Naive thymus-derived CD8-positive, alpha-beta T cell (primary cell): Measurements from ENCODE around the gene NPC2. TPM values are rescaled to one million over a fixed set of nuclear protein-coding genes. Genes with fewer than 3 reads are reported as not detected.

Experiments
- ATAC-seq, 2 donors: fragments of 150-1000 bp; cut with Tn5 transposase in 1 of 2; sonication (Bioruptor Pico), chemical (Tn5 transposase) in 1 of 2; 1 replicate in 1 of 2; 2 replicates in 1 of 2; pipeline ENCODE4 v1.10.0; 2021; ENCODE audit warnings: mild to moderate bottlenecking in 2 of 2, moderate library complexity in 2 of 2
- POLR2A ChIA-PET: fragments of 350-600 bp; sonication (Branson Sonifier 250); formaldehyde crosslinking; loops from one replicate; lab custom pipeline; 2021; ENCODE audit warnings: antibody characterized with exemption; lab: Charles Lee
- DNase-seq, 10 donors: peaks; one replicate each; pipeline versions ENCODE4 v3.0.0 to v3.0.0-alpha.2; 2020 to 2022
- H3K27ac Mint-ChIP-seq, 10 donors: one replicate each; pipeline ENCODE4 v1.8.0; 2020 to 2022; ENCODE audit warnings: mild to moderate bottlenecking in 10 of 10, mixed read lengths in 10 of 10, moderate library complexity in 4 of 10, inconsistent platforms in 1 of 10
- H3K27me3 Mint-ChIP-seq, 5 donors: one replicate each; pipeline ENCODE4 v1.8.0; 2021 to 2022; ENCODE audit warnings: mixed read lengths in 5 of 5
- H3K36me3 Mint-ChIP-seq, 3 donors: one replicate each; pipeline ENCODE4 v1.8.0; 2020 to 2022; ENCODE audit warnings: mixed read lengths in 3 of 3, mild to moderate bottlenecking in 2 of 3, inconsistent platforms in 1 of 3
- H3K4me1 Mint-ChIP-seq, 4 donors: one replicate each; pipeline ENCODE4 v1.8.0; 2021 to 2022; ENCODE audit warnings: mixed read lengths in 4 of 4
- H3K4me3 Mint-ChIP-seq, 10 donors: one replicate each; pipeline ENCODE4 v1.8.0; 2020 to 2022; ENCODE audit warnings: mild to moderate bottlenecking in 10 of 10, mixed read lengths in 10 of 10, moderate library complexity in 6 of 10, inconsistent platforms in 1 of 10
- H3K9me3 Mint-ChIP-seq, 9 donors: one replicate each; pipeline ENCODE4 v1.8.0; 2020 to 2022; ENCODE audit warnings: mixed read lengths in 9 of 9, mild to moderate bottlenecking in 3 of 9, inconsistent platforms in 1 of 9, moderate library complexity in 1 of 9
- polyA plus RNA-seq, 3 donors: library from polyadenylated mRNA; unstranded; fragments of 300-500 nt; fragmentation: Illumina TruSeq; gene quantifications; one replicate each; pipeline ENCODE4 v1.2.3, GENCODE V29; 2021
- total RNA-seq, 8 experiments: library from RNA in 2 of 8; stranded (reverse) in 2 of 8; gene quantifications; one replicate each; pipeline ENCODE4 v1.2.3 and lab custom pipeline; 2021 to 2026

Gene NPC2
- total and polyA plus RNA-seq, 5 experiments from 2014 or later, result 40.9 to 65.2 (median 53.8) TPM

DNA sequence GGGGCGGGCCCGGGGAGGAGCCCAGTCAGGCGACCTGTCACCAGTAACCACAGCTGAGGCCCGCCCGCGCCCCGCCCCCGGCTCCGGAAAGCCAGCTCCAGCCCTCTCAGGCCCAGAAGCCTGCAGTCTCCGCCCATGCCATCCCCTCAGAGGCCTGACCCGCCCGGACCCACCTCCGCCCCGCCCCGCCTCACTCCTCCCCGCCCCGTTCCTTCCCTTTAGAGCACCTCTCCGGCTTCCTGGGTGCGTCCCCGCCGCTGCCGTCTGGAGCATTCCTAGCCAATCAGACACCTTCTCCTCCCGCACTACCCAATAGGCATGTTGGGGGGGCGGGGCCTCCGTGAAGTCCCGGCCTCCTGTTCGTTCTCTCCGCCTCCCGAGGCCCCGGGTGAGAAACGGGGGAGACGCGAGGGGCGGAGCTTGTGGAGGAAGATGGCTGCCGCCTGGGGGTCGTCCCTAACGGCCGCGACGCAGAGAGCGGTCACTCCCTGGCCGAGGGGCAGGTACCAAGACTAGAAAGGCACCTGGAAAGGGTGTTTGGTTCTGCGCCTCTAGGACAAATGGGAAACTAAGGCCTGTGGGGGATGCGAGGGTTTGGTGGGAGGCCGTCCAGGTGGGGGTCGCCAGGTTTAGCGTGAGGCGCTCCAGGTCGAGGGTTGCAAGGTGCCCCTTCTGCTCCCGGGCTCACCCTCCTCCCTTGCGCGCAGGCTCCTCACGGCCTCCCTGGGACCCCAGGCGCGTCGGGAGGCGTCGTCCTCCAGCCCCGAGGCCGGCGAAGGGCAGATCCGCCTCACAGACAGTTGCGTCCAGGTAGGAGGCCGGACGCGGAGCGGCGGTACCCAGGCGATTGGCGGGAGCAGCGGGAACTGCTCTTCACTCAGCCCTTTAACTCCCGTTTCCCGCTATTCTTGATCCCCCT is 497 bp upstream of the NPC2 start, which contains the start of gene ISCA2:
ISCA2 (plus strand) TSS at position 423 of the 919 bp plus-strand sequence; CDS start at position 433, 10 bp downstream.
- no peaks in the 10 kb centered on the region for H3K9me3 Mint-ChIP-seq
- DNase-seq (peak; percentile 93 to 99 (median 99)), ATAC-seq (peak; percentile 92 to 93)
- no peaks in the 10 kb centered on the region for H3K27me3 Mint-ChIP-seq
- POLR2A ChIA-PET, result interaction anchor here (0.9 to 1.3 kb wide), 5 partner anchors 8 to 270 kb away, joined by 3 to 4 read pairs (median 3); no protein-coding TSS in a partner anchor
- H3K27ac Mint-ChIP-seq, result peak within 1 kb of the TSS in 7 of 10 donors; percentile 85 to 96 (median 95)
- peaks cover 10 to 48% (median 29%) of the 10 kb centered on the region in 4 donors for H3K4me1 Mint-ChIP-seq
- H3K4me3 Mint-ChIP-seq, result no peak within 1 kb of the TSS
- peaks cover 0 to 12% (median 0%) of the 10 kb centered on the region in 3 donors for H3K36me3 Mint-ChIP-seq

DNA sequence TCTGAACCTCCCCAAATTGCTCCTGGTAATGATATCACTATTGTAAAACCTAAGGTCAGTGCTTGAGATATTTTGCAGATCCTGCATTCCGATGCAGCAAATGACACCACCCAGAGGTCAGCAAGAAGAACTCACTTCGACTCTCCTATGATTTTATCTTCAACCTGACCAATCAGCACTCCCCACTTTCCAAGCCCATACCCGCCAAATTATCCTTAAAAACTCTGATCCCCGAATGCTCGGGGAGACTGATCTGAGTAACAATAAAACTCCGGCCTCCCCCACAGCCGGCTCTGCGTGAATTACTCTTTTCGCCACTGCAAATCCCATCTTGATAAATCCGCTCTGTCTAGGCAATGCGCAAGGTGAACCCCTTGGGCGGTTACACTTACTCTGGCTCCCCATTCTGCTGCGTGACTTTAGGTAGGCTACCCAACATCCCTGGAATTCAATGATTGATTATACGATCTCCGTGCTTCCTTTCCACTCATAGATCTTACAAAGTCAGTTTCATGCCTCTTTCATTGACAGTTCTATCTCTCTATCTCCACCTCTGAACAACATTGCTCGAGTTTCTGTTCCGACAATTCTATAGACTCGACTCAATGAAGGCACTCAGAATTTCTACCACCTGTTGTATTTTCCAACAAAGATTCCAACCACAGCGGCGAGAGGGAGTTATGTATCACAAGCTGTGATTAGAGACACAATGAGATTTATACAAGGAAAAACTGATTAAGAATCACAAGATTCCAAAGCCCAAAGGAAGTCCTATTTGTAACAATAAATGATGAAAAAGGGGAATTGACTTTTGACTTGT is 939 bp downstream of the NPC2 start:
- Mint-ChIP-seq H3K4me3 (no peak overlapping the region), H3K27me3 (no peaks in the 10 kb centered on the region), H3K9me3 (no peaks in the 10 kb centered on the region), H3K36me3 (peaks cover 0 to 8% (median 0%) of the 10 kb centered on the region in 3 donors), H3K4me1 (peaks cover 10 to 50% (median 28%) of the 10 kb centered on the region in 4 donors), H3K27ac (no peak overlapping the region)
- DNase-seq (peak in 3 of 10 donors; percentile 12 to 26 (median 19)), ATAC-seq (no peak)
- POLR2A ChIA-PET, result interaction anchor here (0.9 to 1.3 kb wide), 3 partner anchors 18 to 271 kb away, joined by 3 to 4 read pairs (median 3); no protein-coding TSS in a partner anchor

DNA sequence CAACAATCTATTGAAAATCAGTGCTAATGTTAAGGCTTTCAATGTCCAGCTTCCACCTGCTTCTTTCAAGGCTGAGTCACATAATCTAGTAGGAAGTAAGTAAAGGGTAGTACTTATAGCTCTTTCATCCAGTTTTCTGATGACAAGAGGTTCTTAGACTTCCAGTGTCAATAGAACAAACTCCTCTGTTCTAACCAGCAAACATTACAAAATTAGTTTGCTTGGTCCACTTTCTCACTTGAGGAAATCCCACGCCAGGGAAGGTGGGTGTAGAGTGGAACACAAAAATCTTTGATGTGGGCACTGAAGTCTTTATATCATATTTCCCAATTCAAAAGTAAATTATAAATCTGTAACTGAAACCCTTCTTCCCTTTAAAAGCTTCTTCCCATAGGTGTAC is 2.6 kb downstream of the NPC2 start:
- H3K27ac Mint-ChIP-seq, result no peak overlapping the region
- no peak for ATAC-seq

DNA sequence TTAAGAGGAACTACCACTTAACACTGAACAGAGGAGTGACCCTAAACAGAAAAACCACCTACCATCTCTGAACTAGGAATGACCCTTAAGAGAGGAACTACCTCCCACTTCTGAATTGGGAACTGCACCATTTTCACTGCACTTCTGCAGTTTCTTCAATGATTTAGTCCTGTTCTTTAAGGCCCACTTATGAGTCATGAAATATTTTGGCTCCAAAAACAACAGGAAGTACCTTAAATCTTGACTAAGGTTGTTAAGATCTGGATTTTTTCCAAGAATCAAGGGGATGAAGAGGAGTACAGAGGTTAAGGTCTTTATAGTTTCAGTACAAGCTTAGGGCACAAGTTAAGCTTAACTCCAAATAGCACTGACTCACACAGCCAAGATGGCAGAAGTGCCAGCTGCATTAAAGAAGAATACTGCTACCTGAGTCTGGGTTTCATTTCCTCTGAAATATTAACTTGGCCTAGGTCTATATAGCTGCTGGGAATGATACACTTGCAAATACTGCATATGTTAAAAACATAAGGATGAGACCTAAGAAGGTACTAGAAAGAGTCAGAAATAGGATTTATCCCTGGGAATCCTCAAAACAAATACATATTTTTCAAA is 4.2 kb downstream of the NPC2 start:
- H3K27ac Mint-ChIP-seq, result no peak overlapping the region
- H3K9me3 Mint-ChIP-seq, result no peaks in the 10 kb centered on the region
- no peak for DNase-seq
- no peaks in the 10 kb centered on the region for H3K27me3 Mint-ChIP-seq
- peaks cover 0 to 17% (median 7%) of the 10 kb centered on the region in 3 donors for H3K36me3 Mint-ChIP-seq
- H3K4me3 Mint-ChIP-seq, result no peak overlapping the region
- POLR2A ChIA-PET, result no interaction called here
- ATAC-seq, result no peak
- peaks cover 2 to 25% (median 8%) of the 10 kb centered on the region in 4 donors for H3K4me1 Mint-ChIP-seq

More for the DNA sequence above, 2.6 kb downstream of the NPC2 start:
- Mint-ChIP-seq H3K27me3 (no peaks in the 10 kb centered on the region), H3K36me3 (peaks cover 0 to 8% (median under 1%) of the 10 kb centered on the region in 3 donors), H3K4me1 (peaks cover 10 to 41% (median 24%) of the 10 kb centered on the region in 4 donors), H3K9me3 (no peaks in the 10 kb centered on the region), H3K4me3 (no peak overlapping the region)
- POLR2A ChIA-PET, result no interaction called here
- DNase-seq, result no peak

DNA sequence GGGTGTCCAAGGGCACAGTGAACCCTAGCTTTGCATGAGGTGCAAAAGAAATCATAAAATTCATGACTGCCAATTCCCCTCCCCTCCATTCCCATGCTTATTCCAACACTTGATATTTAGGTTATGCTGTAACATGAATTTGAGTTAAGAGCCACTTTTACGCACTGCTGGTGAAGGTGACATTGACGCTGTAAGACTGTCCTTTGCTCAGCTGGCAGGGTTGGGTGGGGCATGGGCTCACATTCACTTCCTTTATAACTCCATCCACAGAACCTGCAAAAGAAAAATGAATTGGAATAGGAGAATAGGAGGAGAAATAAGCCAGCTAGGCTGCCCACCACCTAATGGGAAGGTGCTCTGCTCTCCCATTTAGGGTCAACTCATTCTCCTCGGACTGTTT is 6.9 kb downstream of the NPC2 start:
- Mint-ChIP-seq H3K4me1 (peaks cover 0 to 22% (median 6%) of the 10 kb centered on the region in 4 donors), H3K4me3 (no peak overlapping the region), H3K27ac (no peak overlapping the region), H3K36me3 (peaks cover 0 to 42% (median 17%) of the 10 kb centered on the region in 3 donors), H3K9me3 (no peaks in the 10 kb centered on the region), H3K27me3 (no peaks in the 10 kb centered on the region)
- no peak for ATAC-seq
- no peak for DNase-seq
- POLR2A ChIA-PET, result no interaction called here

DNA sequence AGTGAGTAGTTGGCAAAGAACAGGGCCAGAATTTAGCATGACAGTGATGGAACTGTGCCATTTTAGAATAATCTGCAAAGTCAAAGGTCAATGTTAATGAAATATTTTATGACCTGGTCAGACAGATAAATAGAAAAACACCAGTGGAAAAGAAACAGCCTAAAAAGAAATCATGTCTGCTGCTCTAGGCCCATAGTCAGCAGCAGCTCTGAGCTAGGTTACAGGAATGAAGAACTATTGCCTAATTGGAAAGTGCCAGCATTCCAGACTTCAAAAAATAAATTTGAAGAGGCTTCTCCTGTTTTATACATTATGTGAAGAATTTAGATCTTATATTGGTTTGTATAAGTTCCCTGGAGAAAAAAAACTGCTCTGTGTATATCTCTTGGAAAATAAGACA is 9.8 kb downstream of the NPC2 start:
- Mint-ChIP-seq H3K27ac (no peak overlapping the region), H3K27me3 (no peaks in the 10 kb centered on the region), H3K9me3 (no peaks in the 10 kb centered on the region), H3K4me1 (peaks cover 0 to 4% (median 0%) of the 10 kb centered on the region in 4 donors), H3K4me3 (no peak overlapping the region), H3K36me3 (peaks cover 0 to 64% (median 30%) of the 10 kb centered on the region in 3 donors)
- DNase-seq (no peak), ATAC-seq (no peak)
- POLR2A ChIA-PET, result no interaction called here

DNA sequence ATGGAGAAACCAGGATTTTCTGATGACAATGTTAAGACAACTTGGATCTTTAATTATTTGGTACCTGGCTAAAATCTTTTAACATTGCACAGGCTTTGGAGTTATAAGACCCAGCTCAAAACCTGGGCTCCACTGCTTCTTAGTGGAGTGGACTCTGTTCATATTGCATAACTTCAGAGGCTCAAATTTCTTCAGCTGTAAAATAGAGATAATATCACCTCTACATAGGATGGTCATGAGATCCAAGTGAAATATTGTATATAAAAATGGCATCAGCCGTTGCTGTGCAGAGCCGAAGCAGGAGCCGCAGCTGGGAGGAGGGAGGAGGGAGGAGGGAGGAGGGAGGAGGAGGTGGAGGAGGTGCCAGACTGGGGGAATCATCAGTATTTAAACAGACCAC is 10.5 kb downstream of the NPC2 start:
- Mint-ChIP-seq H3K27ac (no peak overlapping the region), H3K36me3 (peaks cover 0 to 70% (median 32%) of the 10 kb centered on the region in 3 donors), H3K9me3 (no peaks in the 10 kb centered on the region), H3K27me3 (no peaks in the 10 kb centered on the region), H3K4me1 (no peaks in the 10 kb centered on the region), H3K4me3 (no peak overlapping the region)
- POLR2A ChIA-PET, result no interaction called here
- no peak for ATAC-seq
- no peak for DNase-seq

DNA sequence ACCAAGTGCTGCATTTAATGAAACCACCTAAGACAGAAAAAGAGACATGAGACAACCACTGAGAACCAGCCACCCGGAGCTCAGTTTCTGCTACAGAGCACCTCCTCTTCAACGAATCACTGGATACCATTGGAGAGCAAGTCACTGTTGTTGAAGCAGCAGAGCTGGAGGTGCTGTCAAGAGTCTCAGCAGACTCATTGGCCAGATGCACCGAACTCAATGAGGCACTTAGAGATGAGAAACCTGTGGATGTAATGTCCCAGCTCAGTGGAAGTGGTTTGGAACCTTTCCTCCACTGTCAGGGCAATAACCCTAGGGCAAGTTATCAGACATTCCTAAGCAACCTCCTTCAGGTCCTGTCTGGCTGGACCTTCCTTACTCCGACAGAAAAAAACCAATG is 13.1 kb downstream of the NPC2 start:
- no peak for DNase-seq
- peaks cover 0 to 74% (median 29%) of the 10 kb centered on the region in 3 donors for H3K36me3 Mint-ChIP-seq
- H3K4me1 Mint-ChIP-seq, result no peaks in the 10 kb centered on the region
- no peaks in the 10 kb centered on the region for H3K9me3 Mint-ChIP-seq
- no peaks in the 10 kb centered on the region for H3K27me3 Mint-ChIP-seq
- H3K27ac Mint-ChIP-seq, result no peak overlapping the region
- POLR2A ChIA-PET, result no interaction called here
- no peak overlapping the region for H3K4me3 Mint-ChIP-seq
- ATAC-seq, result no peak

DNA sequence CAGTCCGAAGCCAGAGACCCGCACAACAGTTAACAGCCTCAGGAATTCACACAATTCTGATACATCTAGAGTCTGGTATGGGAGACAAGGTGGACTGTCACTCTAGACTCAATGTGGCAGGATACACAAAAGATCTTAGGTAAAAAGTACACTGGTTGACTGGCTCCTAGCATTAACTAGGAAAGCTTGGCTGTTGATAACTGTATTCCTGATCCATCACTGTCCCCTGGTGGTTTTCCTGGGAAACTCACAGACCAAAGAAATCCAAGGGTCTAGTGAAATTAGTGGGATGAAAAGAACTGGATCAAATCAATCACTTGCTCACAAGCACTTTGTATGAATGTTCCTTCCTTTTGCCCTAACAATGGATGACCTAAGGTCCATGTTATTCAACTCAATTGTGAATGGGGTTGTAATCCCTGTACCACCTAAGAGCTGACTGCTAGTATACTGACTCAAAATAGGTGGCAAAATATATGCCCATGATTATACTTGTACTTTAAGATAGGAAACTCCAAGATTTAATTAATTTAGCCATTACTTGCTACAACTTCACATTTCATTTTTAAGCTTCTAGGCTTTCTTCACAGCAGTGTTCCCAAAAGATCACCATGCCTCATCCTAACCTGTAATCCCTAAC is 14.0 kb downstream of the NPC2 start:
- Mint-ChIP-seq H3K36me3 (peaks cover 0 to 65% (median 26%) of the 10 kb centered on the region in 3 donors), H3K9me3 (no peaks in the 10 kb centered on the region)

DNA sequence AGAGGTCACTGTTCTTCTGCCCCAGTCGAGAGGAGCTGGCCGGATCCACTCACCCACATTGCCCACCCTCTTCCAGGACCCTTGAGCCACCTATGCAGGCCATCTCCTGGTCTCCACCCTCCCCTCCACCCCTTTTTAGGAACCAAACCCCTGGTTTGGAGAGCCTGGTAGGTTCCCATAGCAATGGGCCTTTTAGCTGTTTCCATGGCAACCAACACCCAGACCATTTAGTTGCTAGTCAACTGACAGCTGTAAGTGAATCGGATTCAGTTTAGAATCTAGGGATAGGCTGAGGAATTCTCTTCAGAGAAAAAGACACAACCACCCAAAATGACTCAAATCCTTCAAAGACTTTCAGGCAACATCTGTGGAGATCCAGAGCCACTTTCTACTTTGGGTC is 16.5 kb downstream of the NPC2 start:
- POLR2A ChIA-PET, result no interaction called here
- no peaks in the 10 kb centered on the region for H3K4me1 Mint-ChIP-seq
- ATAC-seq (no peak), DNase-seq (no peak)
- peaks cover 0 to 2% (median 0%) of the 10 kb centered on the region in 5 donors for H3K27me3 Mint-ChIP-seq
- no peak overlapping the region for H3K4me3 Mint-ChIP-seq
- H3K36me3 Mint-ChIP-seq, result peaks cover 0 to 51% (median 23%) of the 10 kb centered on the region in 3 donors
- H3K27ac Mint-ChIP-seq, result no peak overlapping the region
- H3K9me3 Mint-ChIP-seq, result peaks cover 0 to 2% (median 0%) of the 10 kb centered on the region in 9 donors

More for the DNA sequence above, 14.0 kb downstream of the NPC2 start:
- H3K4me3 Mint-ChIP-seq, result no peak overlapping the region
- no peaks in the 10 kb centered on the region for H3K4me1 Mint-ChIP-seq
- DNase-seq (no peak), ATAC-seq (no peak)
- POLR2A ChIA-PET, result interaction anchor here (0.6 kb wide), 1 partner anchor 9 kb away, joined by 3 read pairs; no protein-coding TSS in a partner anchor
- no peaks in the 10 kb centered on the region for H3K27me3 Mint-ChIP-seq
- H3K27ac Mint-ChIP-seq, result peak overlapping the region in 1 of 10 donors; percentile 34

DNA sequence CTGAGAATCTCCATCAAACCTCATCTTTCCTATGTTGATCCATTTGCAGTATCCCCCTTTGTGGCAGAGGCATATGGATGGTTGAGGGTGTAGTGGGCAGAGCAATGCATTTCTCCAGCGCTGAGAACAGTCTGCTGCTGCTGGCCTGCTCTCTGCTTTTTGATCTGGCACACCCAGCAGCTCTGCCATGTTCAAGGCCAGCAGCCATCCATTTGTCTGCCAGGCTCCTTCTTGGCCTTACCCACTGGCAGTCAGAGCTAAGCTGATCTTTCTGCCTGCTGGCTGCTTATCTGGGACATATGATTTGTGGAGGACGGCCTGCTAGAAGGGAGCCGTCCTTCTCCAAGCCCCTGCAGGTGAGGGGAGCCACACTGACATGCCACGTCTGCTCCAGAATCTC is 17.0 kb downstream of the NPC2 start:
- peaks cover 0 to 2% (median 0%) of the 10 kb centered on the region in 9 donors for H3K9me3 Mint-ChIP-seq
- peaks cover 0 to 46% (median 25%) of the 10 kb centered on the region in 3 donors for H3K36me3 Mint-ChIP-seq

More for the DNA sequence above, 17.0 kb downstream of the NPC2 start:
- peaks cover 0 to 2% (median 0%) of the 10 kb centered on the region in 5 donors for H3K27me3 Mint-ChIP-seq
- no peak overlapping the region for H3K4me3 Mint-ChIP-seq
- ATAC-seq (no peak), DNase-seq (no peak)
- H3K4me1 Mint-ChIP-seq, result no peaks in the 10 kb centered on the region
- POLR2A ChIA-PET, result no interaction called here
- H3K27ac Mint-ChIP-seq, result no peak overlapping the region
